GM21381 (cell line): ENCODE results near the gene MPST.

Source experiments
- ATAC-seq: cut with Tn5 transposase; IDR thresholded peaks from one replicate; pipeline ENCODE4 v1.9.1; 2021; ENCODE audit warnings: mild to moderate bottlenecking, moderate library complexity; ENCODE audit not compliant: unreplicated experiment

MPST gene

DNA sequence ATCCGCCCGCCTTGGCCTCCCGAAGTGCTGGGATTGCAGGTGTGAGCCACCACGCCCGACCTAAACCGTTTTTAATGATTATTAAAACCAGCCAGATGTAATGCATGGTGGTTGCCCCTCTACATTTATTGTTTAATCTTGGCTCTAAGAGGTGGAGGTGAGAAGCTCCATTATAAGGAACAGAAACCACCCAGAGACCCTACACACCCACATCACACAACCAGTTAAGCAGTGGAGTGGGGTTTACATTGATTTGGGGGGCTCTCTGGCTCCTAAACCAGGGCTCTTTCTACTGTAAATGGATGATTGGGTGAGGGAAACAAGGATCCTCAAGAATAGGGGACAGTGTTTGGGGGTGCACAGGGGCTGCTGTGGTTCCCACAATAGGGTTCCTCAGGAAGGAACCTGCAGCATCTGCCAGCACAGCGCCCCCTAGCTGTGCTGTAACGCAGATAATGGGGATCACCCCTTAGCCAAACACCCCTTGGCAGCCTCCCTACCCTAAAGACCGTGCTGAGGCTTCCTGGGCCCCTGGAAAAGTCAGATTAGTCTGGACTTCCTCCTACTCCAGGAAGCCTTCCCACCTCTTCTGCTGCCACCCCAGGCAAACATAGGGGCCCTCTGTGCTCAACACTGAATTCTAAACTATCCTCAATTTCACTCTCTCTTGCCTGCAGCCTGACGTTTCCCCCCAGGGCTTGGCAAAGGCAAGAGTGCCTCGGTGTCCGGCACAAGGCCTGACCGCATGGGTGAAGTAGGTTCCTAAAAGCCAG lies 2.4 kb downstream of the MPST start:
- no peak for ATAC-seq

DNA sequence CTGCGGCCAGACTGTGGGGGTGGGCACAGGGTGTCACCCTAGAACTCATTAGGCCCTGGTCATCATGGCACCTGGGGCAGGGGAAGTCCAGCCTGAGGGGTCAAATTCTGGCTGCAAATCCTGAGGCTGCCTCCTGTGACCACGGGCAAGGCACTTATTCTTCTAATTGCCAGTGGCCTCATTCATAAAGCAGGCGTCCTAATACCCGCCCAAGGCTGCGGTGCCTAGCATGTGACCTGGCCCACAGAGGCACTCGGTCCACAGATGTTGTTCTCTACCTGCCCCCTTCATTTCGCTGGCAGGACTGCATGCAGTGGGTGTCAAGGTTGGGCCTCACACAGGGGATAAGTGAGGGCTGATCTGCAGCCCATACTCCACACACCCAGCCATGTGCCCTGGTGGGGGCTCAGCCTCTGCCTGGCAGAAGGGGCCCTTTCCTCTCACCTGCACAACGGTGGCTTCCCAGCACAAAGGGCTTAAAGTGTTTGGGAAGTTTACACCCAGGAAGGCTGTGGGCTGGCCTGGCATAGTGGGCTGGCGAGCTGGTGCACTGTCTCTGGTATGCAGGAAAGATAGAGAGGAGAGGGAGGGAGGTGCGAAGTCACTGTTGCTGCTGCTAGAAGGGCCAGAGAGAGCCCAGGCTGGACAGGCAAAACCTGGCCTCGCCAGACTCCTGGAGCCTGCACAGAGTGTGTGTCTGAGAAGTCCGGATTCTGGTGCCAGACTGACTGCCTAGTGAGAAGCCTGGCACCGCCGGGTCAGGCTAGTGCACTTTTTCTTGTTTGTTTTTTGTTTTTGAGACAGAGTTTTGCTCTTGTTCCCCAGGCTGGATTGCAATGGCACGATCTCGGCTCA lies 3.2 kb downstream of the MPST start:
- no peak for ATAC-seq

DNA sequence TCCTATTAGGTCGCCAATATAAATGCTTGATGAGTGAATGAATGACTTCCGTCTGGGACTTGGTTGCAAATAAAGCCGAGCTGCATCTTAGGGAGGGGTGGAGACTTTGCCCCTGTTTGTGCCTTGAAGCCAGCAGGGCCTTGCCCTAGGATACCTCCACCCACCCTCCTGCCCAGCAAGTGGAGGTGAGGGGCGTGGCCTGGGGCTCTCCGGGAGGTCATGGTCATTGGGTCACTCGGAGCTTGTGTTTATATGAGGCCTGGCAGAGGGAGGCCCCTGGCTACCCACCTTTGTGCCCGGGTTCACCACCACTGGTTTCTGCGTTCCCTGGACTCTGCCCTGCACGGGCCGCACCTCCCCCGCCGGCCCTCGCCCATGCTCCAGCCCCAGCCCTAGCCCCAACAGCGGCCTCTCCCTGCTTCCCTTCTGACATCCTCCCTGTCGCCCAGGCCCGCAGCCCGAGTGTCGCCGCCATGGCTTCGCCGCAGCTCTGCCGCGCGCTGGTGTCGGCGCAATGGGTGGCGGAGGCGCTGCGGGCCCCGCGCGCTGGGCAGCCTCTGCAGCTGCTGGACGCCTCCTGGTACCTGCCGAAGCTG lies 4.3 kb downstream of the MPST start:
- ATAC-seq, result no peak

DNA sequence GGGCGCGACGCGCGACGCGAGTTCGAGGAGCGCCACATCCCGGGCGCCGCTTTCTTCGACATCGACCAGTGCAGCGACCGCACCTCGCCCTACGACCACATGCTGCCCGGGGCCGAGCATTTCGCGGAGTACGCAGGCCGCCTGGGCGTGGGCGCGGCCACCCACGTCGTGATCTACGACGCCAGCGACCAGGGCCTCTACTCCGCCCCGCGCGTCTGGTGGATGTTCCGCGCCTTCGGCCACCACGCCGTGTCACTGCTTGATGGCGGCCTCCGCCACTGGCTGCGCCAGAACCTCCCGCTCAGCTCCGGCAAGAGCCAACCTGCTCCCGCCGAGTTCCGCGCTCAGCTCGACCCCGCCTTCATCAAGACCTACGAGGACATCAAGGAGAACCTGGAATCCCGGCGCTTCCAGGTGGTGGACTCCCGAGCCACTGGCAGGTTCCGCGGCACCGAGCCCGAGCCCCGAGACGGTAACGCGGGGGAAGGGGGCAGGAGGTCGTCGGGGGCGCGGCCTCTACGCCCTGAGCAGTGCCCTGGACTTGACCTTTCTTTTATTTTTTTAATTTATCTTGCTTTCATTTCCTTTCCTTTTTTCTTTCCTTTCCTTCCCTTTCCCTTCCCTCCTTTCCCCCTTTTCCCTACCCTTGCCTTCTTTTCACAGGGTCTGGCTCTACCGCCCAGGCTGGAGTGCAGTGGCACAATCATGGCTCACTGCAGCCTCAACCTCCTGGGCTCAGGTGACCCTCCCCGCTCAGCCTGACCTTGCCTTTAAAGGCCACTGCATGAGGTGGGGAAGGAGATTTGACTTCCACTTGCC lies 5.0 kb downstream of the MPST start:
- ATAC-seq, result no peak

DNA sequence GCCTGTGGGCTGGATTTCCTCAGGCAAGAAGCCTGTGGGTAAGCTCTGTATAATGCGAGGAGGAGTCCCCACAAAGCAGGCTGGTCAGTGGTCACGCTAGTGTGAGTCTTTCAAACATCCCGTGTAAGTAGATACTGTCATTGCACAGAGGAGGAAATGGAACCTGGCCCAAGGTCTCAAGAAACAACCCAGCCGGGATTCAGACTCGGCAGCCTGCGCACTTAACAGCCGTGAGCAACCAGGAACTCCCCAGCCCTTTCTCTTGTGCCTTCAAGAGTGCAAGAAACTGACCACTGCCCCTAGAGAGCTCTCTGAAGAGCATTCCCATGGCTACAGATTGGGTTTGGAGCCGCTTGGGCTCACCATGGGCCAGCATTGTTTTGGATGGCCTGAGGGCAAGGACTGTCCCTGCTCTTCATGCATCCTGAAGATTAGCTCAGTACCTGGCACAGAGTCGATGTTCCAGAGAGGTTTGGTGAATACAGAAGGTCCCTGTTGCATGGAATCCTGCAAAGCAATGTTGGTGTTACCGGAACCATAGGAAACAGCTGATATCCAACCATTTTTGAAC lies 6.0 kb downstream of the MPST start:
- no peak for ATAC-seq

DNA sequence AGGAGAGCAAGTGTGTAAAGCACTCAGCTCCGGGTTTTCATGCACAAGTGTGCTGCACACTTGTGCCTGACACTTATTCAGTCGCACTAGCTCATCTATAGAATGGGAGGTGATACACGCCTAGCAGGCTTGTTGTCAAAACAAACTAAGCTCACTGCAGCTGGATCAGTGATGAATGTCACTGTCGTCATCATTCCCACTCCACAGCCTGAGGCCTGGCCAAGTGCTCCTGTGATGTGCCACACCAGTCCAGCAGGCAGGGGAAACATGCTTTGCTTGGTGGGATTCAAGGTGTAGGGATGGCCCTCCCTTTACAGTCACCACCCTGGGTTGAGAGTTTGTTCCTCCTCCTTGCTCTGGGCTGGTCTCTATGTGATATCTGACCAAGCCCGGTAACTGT lies 6.8 kb downstream of the MPST start:
- ATAC-seq, result no peak

DNA sequence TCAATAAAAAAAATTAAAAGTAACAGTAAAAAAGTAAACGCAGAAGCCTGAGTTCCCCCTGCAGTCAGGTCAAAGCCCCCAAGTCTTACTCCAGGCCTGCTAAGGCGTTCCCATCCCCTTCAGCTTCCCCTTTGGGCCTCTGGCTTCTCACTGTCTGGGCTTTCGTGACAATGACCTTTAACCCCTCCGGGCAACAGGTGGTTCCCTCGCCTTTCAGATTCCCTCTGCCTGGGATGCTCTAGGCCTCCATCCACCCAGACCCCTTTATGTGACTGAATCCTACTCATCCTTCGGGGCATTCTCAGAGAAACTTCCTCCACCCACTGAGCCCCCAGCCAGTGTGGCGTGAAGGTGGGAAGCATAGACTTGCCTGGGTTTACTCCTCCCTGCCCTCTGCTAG lies 8.0 kb downstream of the MPST start:
- ATAC-seq, result no peak

DNA sequence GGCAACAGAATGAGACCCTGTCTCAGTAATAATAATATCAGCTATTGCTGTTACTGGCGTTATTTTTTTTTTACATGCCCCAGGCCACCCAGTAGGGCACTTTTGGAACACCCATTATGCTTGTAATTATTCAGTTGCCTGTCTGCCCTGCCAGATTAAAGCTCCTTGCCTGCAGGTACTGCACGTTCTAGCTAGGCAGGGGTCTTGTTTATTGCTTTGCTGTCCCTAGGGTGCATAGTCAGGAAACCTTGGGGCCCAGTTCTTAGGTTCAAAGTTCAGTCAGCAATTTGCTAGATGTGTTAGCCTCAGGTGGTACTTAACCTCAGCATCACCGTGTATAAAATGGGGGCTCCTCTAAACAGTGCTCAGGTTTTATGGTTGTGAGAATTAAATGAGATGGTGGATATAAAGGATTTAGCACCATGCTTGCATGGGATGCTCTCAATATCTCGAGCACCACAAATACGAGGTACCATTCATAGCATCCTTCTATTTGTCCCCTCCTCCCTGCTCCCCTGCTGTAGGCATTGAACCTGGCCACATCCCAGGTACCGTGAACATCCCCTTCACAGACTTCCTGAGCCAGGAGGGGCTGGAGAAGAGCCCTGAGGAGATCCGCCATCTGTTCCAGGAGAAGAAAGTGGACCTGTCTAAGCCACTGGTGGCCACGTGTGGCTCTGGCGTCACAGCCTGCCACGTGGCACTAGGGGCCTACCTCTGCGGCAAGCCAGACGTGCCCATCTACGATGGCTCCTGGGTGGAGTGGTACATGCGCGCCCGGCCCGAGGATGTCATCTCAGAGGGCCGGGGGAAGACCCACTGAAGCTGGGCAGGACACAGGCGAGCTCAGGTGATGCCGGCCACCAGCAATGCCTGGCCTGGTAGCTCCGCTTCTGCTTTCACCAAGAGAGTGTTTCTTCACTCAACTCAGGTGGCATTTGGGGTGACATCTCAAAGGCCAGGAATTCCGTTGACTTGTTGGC lies 9.4 kb downstream of the MPST start:
- no peak for ATAC-seq

DNA sequence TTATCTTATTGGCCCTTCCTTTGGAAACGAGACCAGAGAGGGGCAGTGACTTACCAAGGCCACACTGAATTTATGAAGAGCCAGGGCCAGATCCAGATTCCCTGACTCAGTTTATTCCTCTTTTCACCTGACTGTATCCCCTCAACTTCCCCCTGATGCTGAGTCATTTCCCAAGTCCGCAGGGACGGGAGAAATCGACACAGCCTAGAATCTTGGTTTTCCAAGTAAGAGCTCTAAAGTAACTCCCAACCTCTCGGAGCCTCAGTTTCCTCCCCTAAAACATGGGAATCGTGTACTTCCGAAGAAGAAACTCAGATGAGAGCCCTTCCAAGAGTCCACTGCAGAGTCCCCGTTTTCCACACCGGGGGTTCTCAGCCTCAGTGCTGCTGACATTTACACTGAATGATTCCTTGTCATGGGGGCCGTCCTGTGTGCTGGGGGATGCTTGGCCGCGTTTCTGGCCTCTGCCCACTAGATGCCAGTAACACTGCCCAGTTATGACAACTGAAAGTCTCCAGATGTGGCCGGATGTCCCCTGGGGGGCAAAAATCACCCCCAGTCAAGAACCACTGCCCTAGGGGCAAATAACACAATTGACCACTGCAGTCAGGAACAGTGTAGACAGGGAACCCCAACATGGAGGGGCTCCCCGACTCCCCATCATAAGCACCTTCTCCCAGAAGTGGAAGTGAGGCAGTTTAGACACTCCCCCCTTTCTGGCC lies 11.2 kb downstream of the MPST start:
- no peak for ATAC-seq

DNA sequence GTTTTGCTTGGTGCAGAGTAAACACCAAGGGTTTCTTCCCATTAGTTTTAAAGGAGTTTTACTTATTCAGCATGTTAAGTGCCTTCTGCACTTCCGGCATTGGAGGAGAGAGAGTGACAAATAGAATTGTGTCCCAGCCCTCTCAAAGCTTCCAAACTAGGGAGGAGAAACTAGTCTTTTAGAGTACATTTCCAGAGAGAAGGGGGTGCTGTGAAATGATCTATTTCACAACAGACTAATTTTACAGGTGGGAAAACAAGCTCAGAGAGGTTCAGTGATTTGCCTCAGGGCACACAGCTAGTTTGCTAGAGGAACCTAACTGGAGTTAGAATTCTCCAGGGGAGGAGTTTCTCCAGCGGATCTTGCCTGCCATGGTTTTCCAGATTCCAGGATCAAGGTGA lies 12.6 kb downstream of the MPST start:
- ATAC-seq, result no peak

DNA sequence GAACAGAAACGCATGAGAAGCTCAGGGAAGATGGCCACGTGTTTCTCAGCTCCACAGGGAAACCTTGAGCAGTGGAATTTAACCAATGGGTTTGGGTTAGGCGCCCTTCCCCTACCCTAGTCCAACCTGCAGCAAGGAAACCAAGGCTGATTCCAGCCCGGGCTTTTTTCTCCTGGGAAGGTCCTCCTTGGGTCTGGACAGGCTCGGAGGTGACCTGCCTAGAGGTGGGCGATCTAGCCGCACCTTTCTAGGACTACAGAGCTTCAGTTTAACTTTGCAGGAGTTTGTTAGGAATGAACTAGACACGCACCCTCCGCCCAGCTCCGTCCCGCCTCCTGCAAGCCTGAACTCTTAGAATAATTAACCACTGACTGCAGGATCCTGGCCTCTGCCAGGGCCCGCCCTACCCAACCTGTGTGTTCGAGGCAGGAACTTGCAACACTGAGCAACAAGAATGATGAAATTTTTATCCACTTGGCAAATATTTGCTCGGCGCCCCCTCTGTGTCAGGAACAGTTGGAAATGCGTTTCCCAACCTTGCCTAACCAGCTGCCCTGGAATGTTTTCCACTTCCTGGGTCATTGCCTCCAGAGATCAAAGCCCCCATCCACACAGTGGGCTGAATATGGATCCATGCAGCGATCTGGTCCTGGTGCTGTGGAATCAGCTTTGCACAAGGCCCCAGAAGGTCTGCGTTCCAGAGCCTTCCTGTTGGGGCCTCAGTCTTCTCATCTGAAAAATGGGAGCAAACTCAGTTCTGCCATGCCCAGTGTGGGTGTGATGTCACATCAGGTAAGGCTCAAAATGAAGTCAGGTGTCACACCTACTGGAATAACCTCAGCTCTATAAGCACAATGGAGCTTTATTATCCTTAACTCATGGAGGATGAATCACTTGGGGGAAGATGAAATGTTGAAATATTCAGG lies 13.3 kb downstream of the MPST start:
- ATAC-seq, result no peak

DNA sequence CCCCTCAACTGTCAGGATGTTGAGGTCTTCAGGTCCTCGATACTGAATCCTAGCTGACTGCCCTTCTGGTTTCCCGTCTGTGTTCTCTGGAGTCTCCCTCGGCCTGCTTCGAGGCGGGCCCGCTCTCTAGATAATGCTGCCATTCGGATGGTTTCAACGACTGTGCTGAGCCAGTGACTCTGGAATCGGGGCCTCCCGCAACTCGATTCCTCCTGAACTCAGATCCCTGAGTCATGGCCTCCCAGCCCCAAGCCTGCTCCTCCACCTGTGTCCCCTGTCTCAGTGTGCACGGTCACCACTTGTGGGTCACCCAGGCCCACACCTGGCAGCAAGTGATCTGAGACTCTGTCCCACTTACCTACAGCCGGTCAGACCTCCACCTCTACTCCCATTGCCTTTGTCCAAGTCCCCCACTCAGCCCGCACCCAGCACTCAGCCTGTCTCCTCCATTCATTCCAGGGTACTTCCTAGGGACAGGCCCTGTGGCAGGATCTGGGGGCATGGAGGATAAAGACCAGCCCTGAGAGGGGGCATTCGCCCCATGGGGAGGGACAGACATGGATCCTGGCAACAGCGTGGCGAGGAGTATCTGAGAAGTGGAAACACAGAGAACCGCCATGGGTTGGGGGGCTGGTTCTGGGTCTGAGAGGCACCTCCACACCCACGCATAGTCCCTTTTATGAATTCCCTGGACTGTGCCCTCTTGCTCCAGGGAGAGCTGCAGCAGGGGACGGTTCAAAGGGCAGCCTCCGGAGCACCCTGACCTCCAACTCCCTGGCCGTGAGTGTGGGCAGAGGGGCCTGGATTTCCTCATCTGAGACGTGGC lies 14.3 kb downstream of the MPST start:
- ATAC-seq, result no peak

DNA sequence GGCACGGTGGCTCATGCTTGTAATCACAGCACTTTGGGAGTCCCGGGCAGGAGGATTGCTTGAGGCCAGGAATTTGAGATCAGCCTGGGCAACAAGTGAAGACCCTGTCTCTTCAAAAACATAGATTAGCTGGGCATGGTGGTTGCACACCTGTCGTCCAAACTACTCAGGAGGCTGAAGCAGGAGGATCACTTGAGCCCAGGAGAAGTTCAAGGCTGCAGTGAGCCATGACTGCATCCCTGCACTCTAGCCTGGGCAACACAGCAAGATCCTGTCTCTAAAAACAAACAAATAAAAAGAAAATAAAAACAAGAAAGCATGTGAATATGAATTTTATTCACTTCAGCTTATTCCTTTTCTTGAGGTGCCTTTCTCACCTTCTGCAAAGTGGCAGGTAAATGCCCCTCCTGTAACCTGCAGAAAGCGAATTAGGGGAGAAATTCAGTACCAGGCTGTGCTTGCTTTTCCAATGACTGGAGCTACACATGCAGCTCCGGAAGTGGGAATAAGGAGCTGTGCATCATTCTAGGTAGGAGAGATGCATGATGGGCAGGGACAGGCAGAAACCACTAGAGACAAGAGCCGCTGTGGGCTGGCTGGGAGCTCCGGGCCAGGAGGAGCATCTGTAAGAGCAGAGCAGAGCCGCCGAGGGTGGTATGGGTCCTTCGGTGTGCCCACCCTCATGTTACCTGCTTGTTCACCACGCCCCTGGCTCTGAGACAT lies 17.3 kb downstream of the MPST start:
- ATAC-seq, result no peak

DNA sequence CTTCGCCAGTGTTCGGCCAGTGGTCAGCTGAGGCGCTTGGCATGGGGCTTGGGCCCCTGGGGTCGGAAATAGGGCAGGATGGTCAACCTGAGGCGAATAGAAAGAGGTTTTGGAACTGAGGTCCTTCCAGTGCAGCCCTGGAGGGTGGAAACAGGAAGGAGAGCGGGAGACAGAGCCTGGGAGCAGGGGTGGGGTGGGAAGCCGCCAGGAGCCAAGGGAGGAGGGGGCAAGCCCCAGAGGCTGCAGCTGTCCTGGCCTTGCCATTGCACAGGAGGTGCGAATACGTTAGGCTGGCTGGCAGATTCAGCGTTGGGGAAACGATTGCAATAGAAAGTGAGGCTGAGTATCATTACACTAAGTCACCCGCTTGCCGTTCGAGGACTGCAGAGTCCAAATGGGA lies 18.1 kb downstream of the MPST start:
- ATAC-seq, result no peak

DNA sequence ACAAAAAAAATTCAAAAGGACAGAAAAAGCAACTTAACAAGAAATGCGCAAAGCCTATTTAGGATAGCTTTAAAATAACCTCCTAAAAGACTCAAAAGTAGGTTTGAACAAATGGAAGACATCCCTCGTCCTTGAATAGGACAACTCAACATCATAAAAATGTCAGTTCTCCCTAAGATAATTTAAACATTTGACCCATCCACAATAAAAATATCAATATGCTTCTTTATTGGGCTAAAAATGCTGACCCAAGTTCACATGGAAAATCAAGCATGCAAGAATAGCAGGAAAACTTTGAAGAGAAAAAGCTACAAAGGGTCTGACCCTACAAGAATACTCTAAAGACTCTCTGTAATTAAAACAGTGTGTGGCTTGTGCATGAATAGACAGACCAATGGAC lies 19.9 kb downstream of the MPST start:
- ATAC-seq, result no peak

DNA sequence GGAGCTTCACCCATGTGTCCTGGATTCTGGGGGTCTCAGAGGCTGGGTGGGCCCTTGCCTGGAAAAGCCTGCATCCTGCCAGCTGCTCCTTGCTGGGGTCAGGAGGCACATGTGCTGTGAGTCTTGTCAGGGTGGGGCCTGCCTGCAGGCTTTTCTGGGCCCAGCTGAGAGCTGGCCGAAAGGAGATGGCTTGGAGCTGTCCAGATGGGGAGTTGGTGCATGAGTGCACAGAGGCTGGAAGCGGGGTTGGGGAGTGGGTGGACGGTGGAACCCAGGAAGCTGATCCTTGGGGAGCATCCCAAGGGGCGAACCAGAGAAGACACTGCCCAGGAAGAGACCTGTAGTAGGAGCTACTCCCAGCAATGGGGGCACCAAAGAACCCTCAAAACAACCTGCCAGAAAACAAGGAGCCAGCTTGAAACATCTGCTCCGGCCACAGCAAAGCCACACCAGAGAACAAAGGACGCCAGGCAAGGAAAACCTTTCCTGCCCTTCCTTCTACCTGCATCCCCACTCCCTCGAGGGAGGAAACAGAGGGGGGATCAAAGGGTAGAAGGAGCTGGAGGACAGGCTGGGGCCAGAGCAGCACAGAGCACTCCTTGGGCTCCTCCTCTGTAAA lies 23.8 kb downstream of the MPST start:
- ATAC-seq, result no peak
